GM06990 (cell line): Measurements from ENCODE around the gene MYLIP.
A peak's percentile ranks its signal among the peaks of the same experiment; 100 is the strongest.

Experiments used
- DNase-seq: peaks from one replicate; pipeline ENCODE4 v3.0.0-alpha.2; 2011; ENCODE audit not compliant: insufficient read length; ENCODE audit errors: extremely low read depth
- H3K27me3 ChIP-seq: replicated peaks from 2 replicates; pipeline ENCODE4 v1.6.0; 2011; ENCODE audit warnings: low read length; ENCODE audit not compliant: control insufficient read depth, insufficient read depth
- H3K36me3 ChIP-seq: 2 replicates; pipeline ENCODE4 v1.5.1; 2011; ENCODE audit warnings: low read length; ENCODE audit not compliant: control insufficient read depth, insufficient read depth
- H3K4me3 ChIP-seq: replicated peaks from 2 replicates; pipeline ENCODE4 v1.5.1; 2011; ENCODE audit warnings: low read depth, mild to moderate bottlenecking, control low read depth, low read length
- TF ChIP-seq, protein P1 (sequence below): IDR thresholded peaks from 2 replicates; pipeline ENCODE4 v1.5.1; 2011; ENCODE audit warnings: low read length, control low read depth, mild to moderate bottlenecking, inconsistent platforms; ENCODE audit not compliant: insufficient read depth, poor library complexity, severe bottlenecking

MYLIP gene

DNA sequence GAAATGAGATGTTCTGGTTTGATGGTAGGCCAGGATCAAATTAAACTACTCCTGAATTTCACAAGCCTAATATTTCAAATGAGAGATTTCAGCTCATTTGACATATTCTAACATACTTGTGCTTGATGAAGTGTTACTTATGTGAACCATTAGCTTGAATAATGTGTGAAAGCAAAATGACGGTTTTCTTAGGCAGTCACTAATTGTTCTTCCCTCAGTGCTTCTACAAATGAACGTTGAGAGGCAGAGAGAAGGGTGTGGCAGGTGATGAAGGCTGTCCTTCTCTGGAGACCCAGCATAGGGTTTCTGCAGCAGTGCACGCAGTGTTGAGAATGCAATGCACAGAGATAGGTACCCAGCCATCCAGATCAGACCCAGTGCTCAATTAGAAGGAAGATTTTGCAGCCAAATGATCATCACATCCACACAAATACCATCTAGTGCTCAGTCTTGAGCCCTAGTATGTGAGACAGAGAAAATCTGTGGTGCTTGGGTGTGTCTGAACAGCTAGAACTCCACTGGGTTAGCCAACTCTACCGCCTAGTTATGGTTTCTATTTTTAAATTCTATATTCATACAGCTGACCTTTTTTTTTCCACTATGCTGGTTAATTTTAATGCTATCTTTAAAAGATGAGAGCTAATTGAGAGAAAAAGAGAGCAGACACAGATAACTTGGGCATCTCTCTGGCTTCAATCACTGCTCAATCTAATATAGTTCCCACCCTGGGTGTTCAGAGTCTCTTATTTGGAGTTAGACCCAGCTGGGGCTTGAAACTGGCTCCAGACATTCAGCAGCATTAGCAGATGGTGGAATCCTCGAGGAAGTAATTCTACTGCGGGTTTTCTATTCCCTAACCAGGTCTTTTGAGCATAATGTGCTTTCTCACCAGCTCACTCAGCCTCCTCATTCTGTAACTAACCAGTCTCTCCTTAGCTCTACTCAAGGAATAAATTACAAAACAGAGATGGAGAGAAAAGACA is 4.4 kb upstream of the MYLIP start:
- DNase-seq: no peak
- Histone ChIP-seq H3K4me3 (no peak overlapping the region), H3K27me3 (no peaks in the 10 kb centered on the region), H3K36me3 (no peaks in the 10 kb centered on the region)
- TF ChIP-seq, protein P1, sequence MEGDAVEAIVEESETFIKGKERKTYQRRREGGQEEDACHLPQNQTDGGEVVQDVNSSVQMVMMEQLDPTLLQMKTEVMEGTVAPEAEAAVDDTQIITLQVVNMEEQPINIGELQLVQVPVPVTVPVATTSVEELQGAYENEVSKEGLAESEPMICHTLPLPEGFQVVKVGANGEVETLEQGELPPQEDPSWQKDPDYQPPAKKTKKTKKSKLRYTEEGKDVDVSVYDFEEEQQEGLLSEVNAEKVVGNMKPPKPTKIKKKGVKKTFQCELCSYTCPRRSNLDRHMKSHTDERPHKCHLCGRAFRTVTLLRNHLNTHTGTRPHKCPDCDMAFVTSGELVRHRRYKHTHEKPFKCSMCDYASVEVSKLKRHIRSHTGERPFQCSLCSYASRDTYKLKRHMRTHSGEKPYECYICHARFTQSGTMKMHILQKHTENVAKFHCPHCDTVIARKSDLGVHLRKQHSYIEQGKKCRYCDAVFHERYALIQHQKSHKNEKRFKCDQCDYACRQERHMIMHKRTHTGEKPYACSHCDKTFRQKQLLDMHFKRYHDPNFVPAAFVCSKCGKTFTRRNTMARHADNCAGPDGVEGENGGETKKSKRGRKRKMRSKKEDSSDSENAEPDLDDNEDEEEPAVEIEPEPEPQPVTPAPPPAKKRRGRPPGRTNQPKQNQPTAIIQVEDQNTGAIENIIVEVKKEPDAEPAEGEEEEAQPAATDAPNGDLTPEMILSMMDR: no peak

DNA sequence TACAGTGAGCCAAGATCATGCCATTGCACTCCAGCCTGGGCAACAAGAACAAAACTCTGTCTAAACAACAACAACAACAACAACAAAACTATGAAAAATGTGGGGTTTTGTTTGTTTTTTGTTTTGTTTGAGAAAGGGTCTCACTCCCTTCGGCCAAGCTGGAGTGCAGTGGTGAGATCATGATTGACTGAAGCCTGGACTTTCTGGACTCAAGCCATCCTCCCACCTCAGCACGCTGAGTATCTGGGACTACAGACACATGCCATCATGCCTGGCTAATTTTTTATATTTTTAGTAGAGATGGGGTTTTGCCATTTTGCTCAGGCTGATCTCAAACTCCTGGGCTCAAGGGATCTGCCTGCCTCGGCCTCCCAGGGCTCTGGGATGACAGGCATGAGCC is 2.8 kb upstream of the MYLIP start:
- TF ChIP-seq, protein P1: no peak
- Histone ChIP-seq H3K4me3 (no peak overlapping the region), H3K27me3 (no peaks in the 10 kb centered on the region), H3K36me3 (no peaks in the 10 kb centered on the region)
- DNase-seq: no peak

DNA sequence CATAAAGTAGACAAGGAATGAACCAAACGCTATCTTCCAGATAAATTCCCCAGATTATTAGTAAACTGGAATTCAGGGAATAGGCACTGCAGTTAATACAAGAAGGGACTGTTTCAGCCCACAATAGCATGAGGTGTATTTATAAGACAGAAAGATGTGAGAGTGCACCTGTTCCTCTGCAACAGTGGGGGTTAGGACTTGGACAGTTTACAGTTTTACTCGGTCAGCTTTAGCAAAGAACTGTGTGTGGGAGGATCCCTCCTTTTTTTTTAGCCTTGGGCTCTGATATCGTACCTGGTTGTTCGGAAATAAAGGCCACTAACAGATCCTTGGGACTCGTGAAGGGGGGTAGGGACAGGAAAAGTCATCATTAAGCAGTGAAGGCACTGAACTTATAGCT is 2.0 kb upstream of the MYLIP start:
- no peaks in the 10 kb centered on the region for H3K27me3 ChIP-seq
- H3K36me3 ChIP-seq: no peaks in the 10 kb centered on the region
- TF ChIP-seq, protein P1: no peak
- no peak for DNase-seq
- no peak overlapping the region for H3K4me3 ChIP-seq

DNA sequence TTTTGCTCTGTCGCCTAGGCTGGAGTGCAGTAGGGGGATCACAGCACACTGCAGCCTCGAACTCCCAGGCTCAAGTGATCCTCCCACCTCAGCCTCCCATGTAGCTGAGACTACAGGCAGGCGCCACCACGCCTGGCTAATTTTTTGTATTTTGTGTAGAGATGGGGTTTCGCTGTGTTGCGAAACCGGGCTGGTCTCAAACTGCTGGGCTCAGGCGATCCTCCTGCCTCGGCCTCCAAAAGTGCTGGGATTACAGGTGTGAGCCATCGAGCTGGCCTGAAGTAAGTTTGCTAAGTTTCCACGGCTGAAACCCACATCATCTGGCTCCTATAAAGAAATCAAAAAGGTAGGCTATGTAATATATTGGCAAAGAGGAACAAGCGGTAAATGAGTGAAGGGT is 1.4 kb upstream of the MYLIP start:
- Histone ChIP-seq H3K4me3 (no peak overlapping the region), H3K27me3 (no peaks in the 10 kb centered on the region), H3K36me3 (no peaks in the 10 kb centered on the region)
- no peak for DNase-seq
- TF ChIP-seq, protein P1: no peak

DNA sequence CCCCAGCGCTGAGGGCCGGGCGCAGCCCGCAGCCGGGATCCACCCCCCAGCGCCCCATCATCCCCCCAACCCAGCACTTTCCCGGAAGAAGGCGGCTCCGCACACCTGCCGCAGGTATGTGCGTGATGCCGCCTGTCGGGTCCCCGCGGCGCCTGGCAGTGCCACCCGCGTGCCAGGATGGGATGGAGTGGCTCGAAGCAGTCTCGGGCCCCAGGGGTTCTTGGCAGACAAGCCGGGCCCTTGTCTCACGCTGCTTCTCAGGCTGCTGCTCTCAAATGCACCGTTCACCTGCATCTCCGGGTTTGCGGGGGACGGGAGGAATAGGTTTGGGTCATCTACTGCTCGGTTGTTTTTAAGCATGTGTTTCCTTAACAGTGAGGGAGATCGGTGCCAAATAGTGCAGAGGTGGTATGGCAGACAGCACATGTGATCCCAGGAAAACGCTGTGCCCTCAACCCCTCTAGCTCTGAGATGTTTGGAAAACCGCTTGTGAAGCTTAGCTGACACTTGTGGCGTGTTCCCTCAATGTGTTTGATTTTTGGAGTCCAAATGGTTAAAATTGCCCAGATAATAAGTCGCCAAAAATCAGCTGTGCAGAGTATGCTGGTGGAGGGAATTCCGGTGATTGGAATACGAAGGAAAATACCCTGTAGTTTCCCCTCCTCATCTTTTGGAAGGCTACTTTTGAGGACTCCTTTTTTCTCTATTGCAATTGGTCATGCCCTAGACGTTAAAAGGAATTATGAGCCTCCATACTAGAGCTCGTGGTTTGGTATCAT is 926 bp downstream of the MYLIP start:
- TF ChIP-seq, protein P1: no peak
- peaks cover 2% of the 10 kb centered on the region; the same call in 1 of the 2 replicates for H3K36me3 ChIP-seq
- no peaks in the 10 kb centered on the region for H3K27me3 ChIP-seq
- DNase-seq: no peak
- peak overlapping the region; percentile 91 for H3K4me3 ChIP-seq
